ENCODE results near the gene EFCAB14. TPM values are rescaled to one million over a fixed set of nuclear protein-coding genes. Genes with fewer than 3 reads are reported as not detected.
"Not testable (repeated sequence)": the region's sequence is repeated elsewhere in the genome, so short reads cannot be mapped to it uniquely, and the experiment has no call there.

The EFCAB14 gene
- total RNA-seq, 2 experiments from 2014 or later: 29.9 to 38.3 TPM

- no peak overlapping the region for H3K27ac ChIP-seq (ENCODE audit: low read depth, low read length, poor library complexity, severe bottlenecking)
- DNase-seq (ENCODE audit: low spot score): no peak
- no peaks in the 10 kb centered on the region for H3K9me3 ChIP-seq (ENCODE audit: low read length)
- intact Hi-C loops (cut with micrococcal nuclease; ENCODE audit: unreplicated experiment): no loop called here
- H2AFZ ChIP-seq (ENCODE audit: low read length): no peak overlapping the region
- no peaks in the 10 kb centered on the region for H3K36me3 ChIP-seq (ENCODE audit: insufficient read depth, low read length)
- no peak overlapping the region for H3K4me3 ChIP-seq (ENCODE audit: low read depth, low read length, poor library complexity, severe bottlenecking)
- no peak overlapping the region for H3K4me2 ChIP-seq (ENCODE audit: low read length)
- no peaks in the 10 kb centered on the region for H3K4me1 ChIP-seq (ENCODE audit: insufficient read depth, low read length, poor library complexity, severe bottlenecking)
- POLR2A ChIA-PET: no interaction called here
- no peaks in the 10 kb centered on the region for H4K20me1 ChIP-seq (ENCODE audit: insufficient read depth, low read length)
- BruUV-seq (replicated peaks): no TSS peak
- H3K79me2 ChIP-seq (ENCODE audit: insufficient read depth, low read depth, low read length): no peaks in the 10 kb centered on the region
- no peaks in the 10 kb centered on the region for H3K9me2 ChIP-seq (ENCODE audit: insufficient read depth, low read length)
- TF ChIP-seq EZH2phosphoT487 (IDR thresholded peaks at IDR 0.05; ENCODE audit: borderline replicate concordance, low read depth, low read length) (no peak), CTCF (conservative IDR thresholded peaks at IDR 0.05; ENCODE audit: low read length) (no peak)
- CTCF ChIA-PET (ENCODE audit: unreplicated experiment): no interaction called here
Measured at GRCh38 chr1:46755121-46755520, 36.2 kb upstream of the EFCAB14 start.

- DNase-seq (ENCODE audit: low spot score); CTCF ChIA-PET (ENCODE audit: unreplicated experiment); H3K4me1 ChIP-seq (ENCODE audit: insufficient read depth, low read length, poor library complexity, severe bottlenecking); BruUV-seq (replicated peaks); H3K79me2 ChIP-seq (ENCODE audit: insufficient read depth, low read depth, low read length); H3K9me3 ChIP-seq (ENCODE audit: low read length); H2AFZ ChIP-seq (ENCODE audit: low read length); H3K4me2 ChIP-seq (ENCODE audit: low read length); H4K20me1 ChIP-seq (ENCODE audit: insufficient read depth, low read length); H3K36me3 ChIP-seq (ENCODE audit: insufficient read depth, low read length); intact Hi-C loops (cut with micrococcal nuclease; ENCODE audit: unreplicated experiment); POLR2A ChIA-PET; H3K4me3 ChIP-seq (ENCODE audit: low read depth, low read length, poor library complexity, severe bottlenecking); H3K9me2 ChIP-seq (ENCODE audit: insufficient read depth, low read length); H3K27ac ChIP-seq (ENCODE audit: low read depth, low read length, poor library complexity, severe bottlenecking): not testable (repeated sequence)
Measured at GRCh38 chr1:46754707-46755106, 35.8 kb upstream of the EFCAB14 start.

DNA sequence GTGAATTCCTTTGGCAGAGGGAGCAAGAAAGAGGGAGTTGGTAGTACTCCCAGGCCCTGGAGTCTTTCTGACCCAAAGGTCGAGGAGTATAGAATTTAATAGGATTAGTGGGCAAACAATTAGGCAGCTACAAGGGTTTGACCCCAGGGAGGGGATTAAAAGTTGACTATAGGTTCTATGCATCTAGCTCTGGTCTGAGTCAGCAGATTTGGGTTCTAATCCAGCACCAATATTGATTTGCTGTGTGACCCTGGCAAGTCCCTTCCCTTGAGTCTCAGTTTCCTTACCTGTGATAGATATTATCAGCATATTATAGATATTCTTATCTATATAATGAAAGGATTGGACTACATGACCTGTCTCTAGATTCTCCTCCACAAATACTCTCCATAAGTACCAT lies 35.1 kb upstream of the EFCAB14 start:
- H3K9me2 ChIP-seq (ENCODE audit: insufficient read depth, low read length): no peaks in the 10 kb centered on the region
- no TSS peak for BruUV-seq (replicated peaks)
- CTCF ChIA-PET (ENCODE audit: unreplicated experiment): no interaction called here
- intact Hi-C loops (cut with micrococcal nuclease; ENCODE audit: unreplicated experiment): no loop called here
- no peak overlapping the region for H3K4me2 ChIP-seq (ENCODE audit: low read length)
- no peak for TF ChIP-seq EZH2phosphoT487 (IDR thresholded peaks at IDR 0.05; ENCODE audit: borderline replicate concordance, low read depth, low read length)
- no peak for TF ChIP-seq CTCF (conservative IDR thresholded peaks at IDR 0.05; ENCODE audit: low read length)
- POLR2A ChIA-PET: interaction anchor here (0.7 kb wide), 1 partner anchor 1182 kb away, joined by 3 read pairs; no protein-coding TSS in a partner anchor
- no peaks in the 10 kb centered on the region for H3K79me2 ChIP-seq (ENCODE audit: insufficient read depth, low read depth, low read length)
- no peaks in the 10 kb centered on the region for H3K36me3 ChIP-seq (ENCODE audit: insufficient read depth, low read length)
- H2AFZ ChIP-seq (ENCODE audit: low read length): no peak overlapping the region
- no peaks in the 10 kb centered on the region for H3K4me1 ChIP-seq (ENCODE audit: insufficient read depth, low read length, poor library complexity, severe bottlenecking)
- no peaks in the 10 kb centered on the region for H4K20me1 ChIP-seq (ENCODE audit: insufficient read depth, low read length)
- H3K9me3 ChIP-seq (ENCODE audit: low read length): no peaks in the 10 kb centered on the region
- H3K4me3 ChIP-seq (ENCODE audit: low read depth, low read length, poor library complexity, severe bottlenecking): no peak overlapping the region
- DNase-seq (ENCODE audit: low spot score): no peak
- no peak overlapping the region for H3K27ac ChIP-seq (ENCODE audit: low read depth, low read length, poor library complexity, severe bottlenecking)
